Measurements from ENCODE around the gene RPP14. TPM values are rescaled to one million over a fixed set of nuclear protein-coding genes. Genes with fewer than 3 reads are reported as not detected.

Gene RPP14
- total RNA-seq, 1 donor from 2014 or later, result 14.2 TPM

DNA sequence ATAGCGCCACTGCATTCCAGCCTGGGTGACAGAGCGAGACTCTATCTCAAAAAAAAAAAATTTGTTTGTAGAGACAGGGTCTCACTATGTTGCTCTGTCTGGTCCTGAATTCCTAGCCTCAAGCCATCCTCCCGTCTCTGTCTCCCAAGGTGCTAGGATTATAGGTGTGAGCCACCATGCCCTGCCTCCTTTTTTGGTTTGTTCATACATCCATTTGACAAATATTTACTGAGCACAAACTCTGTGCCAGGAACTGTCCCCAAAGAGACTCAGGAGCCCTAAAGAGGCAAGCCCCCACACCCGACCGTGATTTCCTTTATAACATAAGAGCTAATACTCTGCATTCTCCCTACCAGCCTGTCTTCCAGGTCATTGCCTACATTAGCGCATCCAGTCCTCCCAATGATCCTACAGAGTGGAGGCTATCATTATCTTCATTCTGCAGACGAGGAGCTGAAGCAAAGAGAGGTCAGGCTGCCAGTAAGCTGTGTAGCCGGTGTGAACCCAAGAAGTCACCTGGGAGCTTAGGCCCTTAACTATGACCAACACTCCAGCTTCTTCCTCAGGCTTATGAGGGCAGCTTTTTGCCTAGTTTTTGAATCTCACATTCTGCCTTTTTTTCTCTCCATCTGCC is 20.3 kb downstream of the RPP14 start:
- H3K4me3 Mint-ChIP-seq (ENCODE audit: unreplicated experiment), result no peak overlapping the region
- TF ChIP-seq, protein P1, sequence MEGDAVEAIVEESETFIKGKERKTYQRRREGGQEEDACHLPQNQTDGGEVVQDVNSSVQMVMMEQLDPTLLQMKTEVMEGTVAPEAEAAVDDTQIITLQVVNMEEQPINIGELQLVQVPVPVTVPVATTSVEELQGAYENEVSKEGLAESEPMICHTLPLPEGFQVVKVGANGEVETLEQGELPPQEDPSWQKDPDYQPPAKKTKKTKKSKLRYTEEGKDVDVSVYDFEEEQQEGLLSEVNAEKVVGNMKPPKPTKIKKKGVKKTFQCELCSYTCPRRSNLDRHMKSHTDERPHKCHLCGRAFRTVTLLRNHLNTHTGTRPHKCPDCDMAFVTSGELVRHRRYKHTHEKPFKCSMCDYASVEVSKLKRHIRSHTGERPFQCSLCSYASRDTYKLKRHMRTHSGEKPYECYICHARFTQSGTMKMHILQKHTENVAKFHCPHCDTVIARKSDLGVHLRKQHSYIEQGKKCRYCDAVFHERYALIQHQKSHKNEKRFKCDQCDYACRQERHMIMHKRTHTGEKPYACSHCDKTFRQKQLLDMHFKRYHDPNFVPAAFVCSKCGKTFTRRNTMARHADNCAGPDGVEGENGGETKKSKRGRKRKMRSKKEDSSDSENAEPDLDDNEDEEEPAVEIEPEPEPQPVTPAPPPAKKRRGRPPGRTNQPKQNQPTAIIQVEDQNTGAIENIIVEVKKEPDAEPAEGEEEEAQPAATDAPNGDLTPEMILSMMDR (IDR thresholded peaks at IDR 0.05), result no peak
- no peaks in the 10 kb centered on the region for H3K27me3 Mint-ChIP-seq (ENCODE audit: low read depth)
- no peaks in the 10 kb centered on the region for H3K9me3 Mint-ChIP-seq (ENCODE audit: low read depth)
- no peaks in the 10 kb centered on the region for H3K36me3 Mint-ChIP-seq (ENCODE audit: low read depth)
- no peak for DNase-seq (ENCODE audit: low spot score)
- peaks cover 23% of the 10 kb centered on the region for H3K4me1 Mint-ChIP-seq (ENCODE audit: low read depth)
- peak overlapping the region; percentile 32 for H3K27ac Mint-ChIP-seq (ENCODE audit: unreplicated experiment)

- H3K27ac Mint-ChIP-seq (ENCODE audit: unreplicated experiment), result no peak overlapping the region
- H3K27me3 Mint-ChIP-seq (ENCODE audit: low read depth), result no peaks in the 10 kb centered on the region
- no peak overlapping the region for H3K4me3 Mint-ChIP-seq (ENCODE audit: unreplicated experiment)
- no peaks in the 10 kb centered on the region for H3K36me3 Mint-ChIP-seq (ENCODE audit: low read depth)
- H3K9me3 Mint-ChIP-seq (ENCODE audit: low read depth), result no peaks in the 10 kb centered on the region
- no peak for DNase-seq (ENCODE audit: low spot score)
- TF ChIP-seq, protein P1 (IDR thresholded peaks at IDR 0.05), result no peak
- H3K4me1 Mint-ChIP-seq (ENCODE audit: low read depth), result peaks cover 33% of the 10 kb centered on the region
Observed at GRCh38 chr3:58329150-58329921, 23.3 kb downstream of the RPP14 start.

GRCh38 chr3:58329922-58330413 is 23.9 kb downstream of the RPP14 start:
- DNase-seq (ENCODE audit: low spot score), result no peak
- no peaks in the 10 kb centered on the region for H3K27me3 Mint-ChIP-seq (ENCODE audit: low read depth)
- H3K4me3 Mint-ChIP-seq (ENCODE audit: unreplicated experiment), result no peak overlapping the region
- TF ChIP-seq, protein P1 (IDR thresholded peaks at IDR 0.05), result no peak
- no peak overlapping the region for H3K27ac Mint-ChIP-seq (ENCODE audit: unreplicated experiment)
- H3K36me3 Mint-ChIP-seq (ENCODE audit: low read depth), result no peaks in the 10 kb centered on the region
- peaks cover 33% of the 10 kb centered on the region for H3K4me1 Mint-ChIP-seq (ENCODE audit: low read depth)
- no peaks in the 10 kb centered on the region for H3K9me3 Mint-ChIP-seq (ENCODE audit: low read depth)

DNA sequence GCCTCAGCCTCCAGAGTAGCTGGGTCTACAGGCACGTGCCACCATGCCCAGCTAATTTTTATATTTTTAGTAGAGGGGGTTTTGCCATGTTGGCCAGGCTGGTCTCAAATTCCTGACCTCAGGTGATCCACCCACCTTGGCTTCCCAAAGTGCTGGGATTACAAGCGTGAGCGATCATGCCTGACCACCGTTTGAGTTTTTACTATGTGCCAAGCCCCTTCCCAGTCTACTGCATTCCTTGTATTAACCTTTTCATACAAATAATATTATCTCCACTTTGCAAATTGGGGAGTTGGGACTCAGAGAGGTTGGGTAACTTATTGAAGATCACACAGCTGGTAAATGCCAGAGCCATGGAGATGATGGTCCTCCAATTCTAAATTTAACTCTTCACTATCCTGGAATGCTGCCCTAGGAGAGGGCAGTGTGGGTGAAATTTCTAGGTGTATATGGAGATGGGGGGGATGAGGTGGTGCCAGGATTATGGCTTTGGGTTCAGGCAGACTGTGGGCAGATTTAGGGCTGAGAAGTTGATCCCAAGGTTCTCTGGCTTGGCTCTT is 25.6 kb downstream of the RPP14 start:
- Mint-ChIP-seq H3K9me3 (ENCODE audit: low read depth) (no peaks in the 10 kb centered on the region), H3K4me3 (ENCODE audit: unreplicated experiment) (no peak overlapping the region), H3K27ac (ENCODE audit: unreplicated experiment) (no peak overlapping the region), H3K4me1 (ENCODE audit: low read depth) (peaks cover 37% of the 10 kb centered on the region), H3K36me3 (ENCODE audit: low read depth) (no peaks in the 10 kb centered on the region), H3K27me3 (ENCODE audit: low read depth) (no peaks in the 10 kb centered on the region)
- TF ChIP-seq, protein P1 (IDR thresholded peaks at IDR 0.05), result no peak
- DNase-seq (ENCODE audit: low spot score), result no peak

DNA sequence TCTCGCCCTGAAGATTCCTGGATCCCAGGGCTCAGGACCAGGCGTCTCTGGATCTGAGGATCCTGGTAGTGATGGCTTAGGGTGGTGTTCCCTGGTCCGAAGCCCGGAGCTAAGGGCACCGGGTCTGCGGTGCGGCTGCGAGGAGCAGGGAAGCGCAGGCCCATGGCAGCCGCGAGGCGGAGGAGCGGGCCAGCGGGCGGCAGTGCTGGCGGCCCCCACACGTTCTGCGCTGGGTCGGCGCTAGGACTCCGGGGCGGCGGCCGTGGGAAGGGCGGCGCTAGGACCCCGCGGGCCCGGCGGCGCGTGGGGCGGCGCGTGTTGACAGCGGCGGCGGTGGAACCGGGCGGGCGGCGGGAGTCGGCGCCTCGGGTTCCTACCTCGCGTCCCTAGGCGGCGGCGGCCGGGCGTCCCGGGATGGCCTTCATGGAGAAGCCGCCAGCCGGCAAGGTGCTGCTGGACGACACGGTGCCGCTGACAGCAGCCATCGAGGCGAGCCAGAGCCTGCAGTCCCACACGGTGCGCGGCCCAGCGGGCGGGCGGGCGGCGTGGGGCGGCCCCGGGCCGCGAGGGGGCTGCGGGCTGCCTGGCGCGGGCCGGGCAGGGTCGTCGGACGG is 26.6 kb downstream of the RPP14 start, which contains the start of gene PXK:
Gene PXK, plus strand, starts transcription at position 318 of the 614 bp plus-strand sequence. Its CDS starts 97 bp downstream, at position 415.
- H3K9me3 Mint-ChIP-seq (ENCODE audit: low read depth), result no peaks in the 10 kb centered on the region
- no peaks in the 10 kb centered on the region for H3K36me3 Mint-ChIP-seq (ENCODE audit: low read depth)
- TF ChIP-seq, protein P1 (IDR thresholded peaks at IDR 0.05), result peak; percentile 55
- H3K27ac Mint-ChIP-seq (ENCODE audit: unreplicated experiment), result peak within 1 kb of the TSS; percentile 97
- peaks cover 37% of the 10 kb centered on the region for H3K4me1 Mint-ChIP-seq (ENCODE audit: low read depth)
- H3K27me3 Mint-ChIP-seq (ENCODE audit: low read depth), result no peaks in the 10 kb centered on the region
- no peak for DNase-seq (ENCODE audit: low spot score)
- peak within 1 kb of the TSS; percentile 99 for H3K4me3 Mint-ChIP-seq (ENCODE audit: unreplicated experiment)

Measured in chondrocyte (in vitro differentiated cells).